Testis (tissue), 2 donors: ENCODE results near the gene SH3BGR.

Experiments
- CTCF ChIP-seq, 3 experiments: fragments of 450-650 bp in 2 of 3; fragments of 200-600 bp in 1 of 3; sonication (generic) in 1 of 3; IDR thresholded peaks; one replicate each; pipeline ENCODE4 v1.5.1; 2016 to 2019; ENCODE audit warnings: antibody characterized with exemption in 3 of 3, mild to moderate bottlenecking in 2 of 3, moderate library complexity in 1 of 3
- POLR2A ChIP-seq: fragments of 450-650 bp; IDR thresholded peaks from one replicate; pipeline ENCODE4 v1.6.1; 2017; ENCODE audit warnings: antibody characterized with exemption, mild to moderate bottlenecking, moderate library complexity

- no peak for TF ChIP-seq CTCF (IDR thresholded peaks at IDR 0.05)
- TF ChIP-seq POLR2A = no peak
These were observed 94.8 kb downstream of the SH3BGR start for GRCh38 chr21:39546522-39546921.
